NCI-H774 (cell line): Measurements from ENCODE around the gene JMJD1C.

ENCODE experiments used
- DNase-seq: peaks from one replicate; lab custom pipeline; 2025; lab: John Stamatoyannopoulos, UW

The JMJD1C gene

DNA sequence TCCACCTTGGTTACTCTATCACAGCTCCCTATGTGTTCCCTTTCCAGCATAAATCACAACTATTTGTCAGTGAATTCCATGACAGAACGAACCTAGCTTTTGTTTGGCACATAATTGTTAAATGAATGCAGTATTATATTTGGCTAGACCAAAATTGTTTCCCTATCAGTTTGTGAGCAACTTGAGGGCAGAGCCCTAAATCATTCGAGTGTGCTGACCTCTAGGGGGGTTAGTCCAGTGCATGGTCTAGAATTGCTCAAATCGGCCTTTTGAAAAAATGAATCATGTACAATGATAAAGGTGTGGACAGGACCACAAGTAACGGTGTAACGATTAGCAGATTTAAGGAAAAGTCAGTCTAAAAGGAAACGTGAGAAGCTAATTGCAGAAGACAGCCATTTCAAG is 333.1 kb downstream of the JMJD1C start:
- no peak for DNase-seq

GRCh38 chr10:63129888-63130287 is 335.9 kb downstream of the JMJD1C start:
- DNase-seq: no peak

DNA sequence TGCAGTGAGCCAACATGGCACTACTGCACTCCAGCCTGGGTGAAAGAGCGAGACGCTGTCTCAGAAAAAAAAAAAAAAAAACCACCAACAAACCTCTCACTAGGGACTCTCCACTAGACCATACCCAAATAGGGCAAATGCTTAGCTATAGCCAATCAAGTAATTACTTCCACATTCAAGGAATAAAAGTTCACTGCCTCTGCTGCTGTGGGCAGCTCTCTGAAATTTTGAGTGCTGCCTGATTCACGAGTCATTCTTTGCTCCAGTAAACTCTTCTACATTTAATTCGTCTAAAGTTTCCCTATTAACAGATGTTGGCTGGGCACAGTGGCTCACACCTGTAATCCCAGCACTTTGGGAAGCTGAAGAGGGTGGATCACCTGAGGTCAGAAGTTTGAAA is 337.3 kb downstream of the JMJD1C start:
- DNase-seq: no peak

DNA sequence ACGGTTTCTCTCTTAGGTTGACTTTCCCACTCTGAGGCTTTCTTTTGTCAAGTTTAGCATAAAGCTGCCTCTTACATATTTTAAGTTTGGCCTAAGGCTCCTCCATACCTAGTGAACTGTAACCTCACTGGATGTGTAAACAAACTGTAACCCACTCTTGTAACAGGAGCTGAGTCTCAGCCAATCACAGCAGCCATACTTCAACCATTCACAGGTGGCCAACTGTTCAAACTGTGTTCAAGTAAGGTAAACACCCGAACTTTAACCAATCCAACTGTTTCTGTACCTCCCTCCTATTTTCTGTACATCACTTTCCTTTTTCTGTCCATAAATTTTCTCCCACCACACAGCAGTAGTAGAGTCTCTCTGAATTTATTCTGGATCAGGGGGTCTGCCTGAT is 340.3 kb downstream of the JMJD1C start:
- no peak for DNase-seq

GRCh38 chr10:63123727-63124362 is 341.9 kb downstream of the JMJD1C start:
- no peak for DNase-seq

DNA sequence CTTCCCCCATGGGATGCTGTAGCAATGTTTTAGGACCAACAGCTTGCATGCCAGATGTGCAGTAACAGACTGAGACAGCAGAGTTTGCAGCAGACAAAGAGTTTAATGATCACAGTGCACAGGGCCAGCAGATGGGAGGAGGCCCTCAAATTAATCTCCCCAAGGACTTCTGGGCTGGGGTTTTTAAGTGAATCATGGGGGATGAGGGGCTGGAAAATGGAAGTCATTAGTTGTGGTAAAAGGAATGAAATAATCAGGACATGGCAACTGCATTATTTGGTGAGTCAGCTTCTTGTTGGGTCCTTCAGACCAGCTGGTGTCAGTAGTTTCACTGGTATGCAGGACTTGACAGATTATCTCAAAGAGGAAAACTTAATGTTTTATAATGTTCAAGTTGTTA is 345.2 kb downstream of the JMJD1C start:
- DNase-seq: no peak

- DNase-seq: no peak
Measured at GRCh38 chr10:63119041-63119440, 346.7 kb downstream of the JMJD1C start.
